Lower lobe of right lung (tissue), 2 donors: ENCODE data around the gene SERGEF. TPM values are rescaled to one million over a fixed set of nuclear protein-coding genes. Genes with fewer than 3 reads are reported as not detected.
A peak's percentile ranks its signal among the peaks of the same experiment; 100 is the strongest.

Experiments
- ATAC-seq, 2 donors: fragments of 200-7000 bp; cut with Tn5 transposase; one replicate each; pipeline ENCODE4 v1.9.1; 2020 to 2022; ENCODE audit warnings: mild to moderate bottlenecking in 2 of 2, moderate library complexity in 2 of 2
- DNase-seq: peaks from one replicate; pipeline ENCODE4 v3.0.0-alpha.2; 2020
- H3K27ac ChIP-seq: fragments of 200-600 bp; one replicate; pipeline ENCODE4 v1.8.0; 2022
- H3K27me3 ChIP-seq: fragments of 200-600 bp; one replicate; pipeline ENCODE4 v1.8.0; 2022; ENCODE audit warnings: low read depth
- H3K36me3 ChIP-seq: fragments of 200-600 bp; one replicate; pipeline ENCODE4 v1.8.0; 2022; ENCODE audit warnings: mild to moderate bottlenecking
- H3K4me1 ChIP-seq: fragments of 200-600 bp; one replicate; pipeline ENCODE4 v1.8.0; 2022
- H3K4me3 ChIP-seq: fragments of 200-600 bp; one replicate; pipeline ENCODE4 v1.8.0; 2022; ENCODE audit warnings: mild to moderate bottlenecking
- H3K9me3 ChIP-seq: fragments of 200-600 bp; one replicate; pipeline ENCODE4 v1.8.0; 2022
- CTCF ChIP-seq: fragments of 200-600 bp; IDR thresholded peaks from one replicate; pipeline ENCODE4 v1.8.0; 2022; ENCODE audit warnings: antibody characterized with exemption, mild to moderate bottlenecking
- intact Hi-C: fragments of 100-400 bp; cut with DNase I; formaldehyde crosslinking; loops from one replicate; pipeline ENCODE4 v1.11.0; 2022
- total RNA-seq: library from RNA; stranded (reverse); fragmentation: NEBNext Ultra II Directional; extraction: Animal tissue kit (Norgen Biotek cat#: 25700); gene quantifications from one replicate; pipeline ENCODE4 v1.2.1, GENCODE V29; 2021
- donor health status: DM: no; HTN: yes; CAD: no; lungs with severe emphysema.

Gene SERGEF
- total RNA-seq, 1 donor from 2014 or later = 28.4 TPM

- DNase-seq (no peak), ATAC-seq (no peak)
- no peak for TF ChIP-seq CTCF
- H3K36me3 ChIP-seq = no peaks in the 10 kb centered on the region
- H3K4me3 ChIP-seq = no peak overlapping the region
- no peaks in the 10 kb centered on the region for H3K4me1 ChIP-seq
- intact Hi-C loops = no loop called here
- H3K27ac ChIP-seq = no peak overlapping the region
- H3K9me3 ChIP-seq = no peaks in the 10 kb centered on the region
- H3K27me3 ChIP-seq = no peaks in the 10 kb centered on the region
These were observed 173.4 kb downstream of the SERGEF start for GRCh38 chr11:17839450-17839849.

GRCh38 chr11:17838102-17838501 lies 174.7 kb downstream of the SERGEF start:
- DNase-seq (no peak), ATAC-seq (no peak)
- Histone ChIP-seq H3K36me3 (no peaks in the 10 kb centered on the region), H3K9me3 (no peaks in the 10 kb centered on the region), H3K27me3 (no peaks in the 10 kb centered on the region), H3K4me3 (no peak overlapping the region), H3K4me1 (no peaks in the 10 kb centered on the region), H3K27ac (no peak overlapping the region)
- no peak for TF ChIP-seq CTCF
- intact Hi-C loops = no loop called here

GRCh38 chr11:17831883-17832282 lies 181.0 kb downstream of the SERGEF start:
- TF ChIP-seq CTCF = no peak
- no peaks in the 10 kb centered on the region for H3K4me1 ChIP-seq
- no peaks in the 10 kb centered on the region for H3K36me3 ChIP-seq
- H3K27ac ChIP-seq = no peak overlapping the region
- DNase-seq (no peak), ATAC-seq (no peak)
- no peaks in the 10 kb centered on the region for H3K27me3 ChIP-seq
- intact Hi-C loops = no loop called here
- H3K4me3 ChIP-seq = no peak overlapping the region
- no peaks in the 10 kb centered on the region for H3K9me3 ChIP-seq

- intact Hi-C loops = no loop called here
- ATAC-seq = no peak
- TF ChIP-seq CTCF = no peak
- Histone ChIP-seq H3K36me3 (no peaks in the 10 kb centered on the region), H3K4me3 (no peak overlapping the region), H3K9me3 (no peaks in the 10 kb centered on the region), H3K27ac (no peak overlapping the region), H3K4me1 (no peaks in the 10 kb centered on the region), H3K27me3 (no peaks in the 10 kb centered on the region)
- no peak for DNase-seq
These were observed 181.6 kb downstream of the SERGEF start for GRCh38 chr11:17831228-17831627.

- intact Hi-C loops = no loop called here
- no peaks in the 10 kb centered on the region for H3K27me3 ChIP-seq
- no peak overlapping the region for H3K27ac ChIP-seq
- H3K4me1 ChIP-seq = no peaks in the 10 kb centered on the region
- no peak for TF ChIP-seq CTCF
- H3K9me3 ChIP-seq = no peaks in the 10 kb centered on the region
- peak; percentile 47 for DNase-seq
- ATAC-seq = peak; percentile 61 to 84
- no peak overlapping the region for H3K4me3 ChIP-seq
- no peaks in the 10 kb centered on the region for H3K36me3 ChIP-seq
These were observed 184.5 kb downstream of the SERGEF start for GRCh38 chr11:17828311-17828751.

- intact Hi-C loops = no loop called here
- DNase-seq (no peak), ATAC-seq (no peak)
- no peak for TF ChIP-seq CTCF
- Histone ChIP-seq H3K27ac (no peak overlapping the region), H3K36me3 (no peaks in the 10 kb centered on the region), H3K9me3 (no peaks in the 10 kb centered on the region), H3K4me3 (no peak overlapping the region), H3K27me3 (no peaks in the 10 kb centered on the region), H3K4me1 (peaks cover 7% of the 10 kb centered on the region)
These were observed 185.8 kb downstream of the SERGEF start for GRCh38 chr11:17827006-17827405.
